ENCODE results near the gene SUMO3. TPM values are rescaled to one million over a fixed set of nuclear protein-coding genes. Genes with fewer than 3 reads are reported as not detected.

Gene SUMO3
- total and polyA plus RNA-seq, 4 donors: 35.1 to 51.0 (median 40.6) TPM

- H3K36me3 ChIP-seq (ENCODE audit: control insufficient read depth in 4 of 4, insufficient read depth in 3 of 4, low read depth in 1 of 4, low read length in 3 of 4): peaks cover 1 to 19% (median 11%) of the 10 kb centered on the region in 4 donors
- peaks cover 8 to 46% (median 29%) of the 10 kb centered on the region in 4 donors for H3K4me1 ChIP-seq (ENCODE audit: control insufficient read depth in 4 of 4, insufficient read depth in 4 of 4, low read length in 3 of 4)
- no peak overlapping the region for H3K9ac ChIP-seq (ENCODE audit: low read depth in 1 of 2, low read length in 2 of 2)
- no peak overlapping the region for H3K4me3 ChIP-seq (ENCODE audit: low read depth in 1 of 3, low read length in 3 of 3)
- no peak for DNase-seq (ENCODE audit: low spot score)
- H3K27ac ChIP-seq (ENCODE audit: low read depth in 1 of 2, low read length in 2 of 2): no peak overlapping the region
- 83% methylated on average over 7 of the region's 7 CpGs for WGBS
- TF ChIP-seq RXRA (IDR thresholded peaks at IDR 0.05): no peak
- TF ChIP-seq TAF1 (conservative IDR thresholded peaks at IDR 0.05): no peak
- TF ChIP-seq RAD21 (IDR thresholded peaks at IDR 0.05): no peak
- TF ChIP-seq HNF4A (conservative IDR thresholded peaks at IDR 0.05): no peak
- no peak for TF ChIP-seq YY1 (IDR thresholded peaks at IDR 0.05)
- no peak for TF ChIP-seq MAX (IDR thresholded peaks at IDR 0.05)
- no peak for TF ChIP-seq GABPA (IDR thresholded peaks at IDR 0.05 in 1 of 2, conservative IDR thresholded peaks at IDR 0.05 in 1 of 2)
- TF ChIP-seq SP1 (IDR thresholded peaks at IDR 0.05): no peak
- TF ChIP-seq ATF3 (IDR thresholded peaks at IDR 0.05): no peak
- TF ChIP-seq JUND (IDR thresholded peaks at IDR 0.05): no peak
- no peak for TF ChIP-seq CTCF (IDR thresholded peaks at IDR 0.05; ENCODE audit: low read depth, low read length, missing input control)
- no peak for TF ChIP-seq REST (IDR thresholded peaks at IDR 0.05)
- TF ChIP-seq EGR1 (IDR thresholded peaks at IDR 0.05; ENCODE audit: low read depth in 2 of 2): no peak
- TF ChIP-seq FOXA2 (IDR thresholded peaks at IDR 0.05): no peak
- no peak for TF ChIP-seq ZBTB33 (IDR thresholded peaks at IDR 0.05)
- TF ChIP-seq HNF4G (IDR thresholded peaks at IDR 0.05): no peak
- TF ChIP-seq FOXA1 (IDR thresholded peaks at IDR 0.05): no peak
- TF ChIP-seq NR2F2 (IDR thresholded peaks at IDR 0.05): no peak
- H3K9me3 ChIP-seq (ENCODE audit: control insufficient read depth in 4 of 4, low read length in 3 of 4): no peaks in the 10 kb centered on the region
- no peaks in the 10 kb centered on the region for H3K27me3 ChIP-seq (ENCODE audit: control insufficient read depth in 4 of 4, insufficient read depth in 4 of 4, low read length in 3 of 4)
Observed at GRCh38 chr21:44866780-44867179, 48.9 kb upstream of the SUMO3 start.
